Frontal cortex (tissue), 4 donors: ENCODE measurements around the gene HMG20A. TPM values are rescaled to one million over a fixed set of nuclear protein-coding genes. Genes with fewer than 3 reads are reported as not detected.
"Not testable (repeated sequence)": the region's sequence is repeated elsewhere in the genome, so short reads cannot be mapped to it uniquely, and the experiment has no call there.

ENCODE experiments used
- DNase-seq, 2 donors: peaks; one replicate each; pipeline ENCODE4 v3.0.0; 2012; ENCODE audit warnings: low spot score in 2 of 2
- FAIRE-seq: peaks from 2 replicates; lab custom pipeline; 2012; peaks lifted over from hg19 to GRCh38; lab: Jason Lieb, UNC
- total RNA-seq: library from RNA; depleted of rRNA; stranded (reverse); fragments of >200 nt; gene quantifications from one replicate; pipeline ENCODE4 v1.2.3, GENCODE V29; 2014
- donor health status: control.
- donor health status: control.
- donor health status: control.

HMG20A gene
- total RNA-seq, 1 donor from 2014 or later: 48.9 TPM

- not testable (repeated sequence) for DNase-seq, FAIRE-seq
Observed at GRCh38 chr15:77406173-77406759, 14.4 kb upstream of the HMG20A start.

GRCh38 chr15:77406846-77407245 is 13.8 kb upstream of the HMG20A start:
- DNase-seq (no peak), FAIRE-seq (no peak)

- DNase-seq (no peak), FAIRE-seq (no peak)
Observed at GRCh38 chr15:77409259-77410156, 11.2 kb upstream of the HMG20A start.

- FAIRE-seq, DNase-seq: not testable (repeated sequence)
Observed at GRCh38 chr15:77410157-77410500, 10.6 kb upstream of the HMG20A start.

GRCh38 chr15:77410701-77411618 is 9.7 kb upstream of the HMG20A start:
- FAIRE-seq (no peak), DNase-seq (no peak)

- FAIRE-seq: no peak
Observed at GRCh38 chr15:77411619-77411976, 9.1 kb upstream of the HMG20A start.

GRCh38 chr15:77412972-77413698 is 7.6 kb upstream of the HMG20A start:
- FAIRE-seq (no peak), DNase-seq (no peak)

More at GRCh38 chr15:77411619-77411976, 9.1 kb upstream of the HMG20A start:
- DNase-seq: no peak

- DNase-seq (no peak), FAIRE-seq (no peak)
Observed at GRCh38 chr15:77413699-77414349, 6.9 kb upstream of the HMG20A start.

- DNase-seq: no peak
- no peak for FAIRE-seq
Observed at GRCh38 chr15:77414789-77415442, 5.8 kb upstream of the HMG20A start.

GRCh38 chr15:77415450-77416147 is 5.1 kb upstream of the HMG20A start:
- DNase-seq (no peak), FAIRE-seq (no peak)

GRCh38 chr15:77416148-77416455 is 4.6 kb upstream of the HMG20A start:
- DNase-seq (no peak), FAIRE-seq (no peak)

- no peak for FAIRE-seq
- no peak for DNase-seq
Observed at GRCh38 chr15:77416954-77417353, 3.7 kb upstream of the HMG20A start.

GRCh38 chr15:77417602-77418001 is 3.1 kb upstream of the HMG20A start:
- FAIRE-seq: no peak
- no peak for DNase-seq

- FAIRE-seq (no peak), DNase-seq (no peak)
Observed at GRCh38 chr15:77418391-77418965, 2.2 kb upstream of the HMG20A start.

- FAIRE-seq: no peak
- peak; percentile 55 to 71 for DNase-seq
Observed at GRCh38 chr15:77418966-77419835, 1.5 kb upstream of the HMG20A start.

GRCh38 chr15:77419836-77420609 is 665 bp upstream of the HMG20A start, which contains the start of gene PEAK1:
Gene PEAK1 (minus strand): TSS chr15:77420104. CDS start chr15:77181926, 238,178 bp downstream.
- FAIRE-seq (no peak), DNase-seq (peak; percentile 92 to 93)
